Right lobe of liver (tissue), 4 donors: ENCODE measurements around the gene CHI3L2.

Experiments used
- CTCF ChIP-seq, 4 donors: fragments of 200-600 bp in 3 of 4; fragments of 450-650 bp in 1 of 4; IDR thresholded peaks; one replicate each; pipeline versions ENCODE4 v1.5.1 to v1.8.0; 2016 to 2022; ENCODE audit warnings: antibody characterized with exemption in 4 of 4, mild to moderate bottlenecking in 2 of 4
- POLR2A ChIP-seq: fragments of 450-650 bp; IDR thresholded peaks from one replicate; pipeline ENCODE4 v1.6.1; 2017; ENCODE audit warnings: antibody characterized with exemption, mild to moderate bottlenecking
- donor health status: DM: no; HTN: no; CAD: no.
- donor health status: DM: no; HTN: no; CAD: no.
- donor health status: DM: no; HTN: yes; CAD: no.

GRCh38 chr1:111236806-111237205 lies 9.3 kb downstream of the CHI3L2 start:
- no peak for TF ChIP-seq CTCF (IDR thresholded peaks at IDR 0.05)
- no peak for TF ChIP-seq POLR2A
